ENCODE data around the gene CNFN. TPM values are rescaled to one million over a fixed set of nuclear protein-coding genes. Genes with fewer than 3 reads are reported as not detected.

CNFN gene
- total RNA-seq, 4 donors from 2014 or later: 2.7 TPM; not detected in 3

- TF ChIP-seq POLR2A (IDR thresholded peaks at IDR 0.05): no peak
- TF ChIP-seq CTCF (IDR thresholded peaks at IDR 0.05): no peak
- in situ Hi-C loops (cut with MboI; ENCODE audit: low pct_ligation_motif_present in 1 of 4, low pct_unique_long_range_greater_than_20kb in 1 of 4, low sequenced_read_pairs in 3 of 4) (no loop called here), intact Hi-C loops (cut with DNase I; ENCODE audit: low total_unique reads) (no loop called here)
- Histone ChIP-seq H3K4me3 (peak overlapping the region; percentile 37 to 66 (median 47)), H3K36me3 (no peaks in the 10 kb centered on the region), H3K27ac (peak overlapping the region; percentile 81 to 91 (median 88)), H3K4me1 (peaks cover 13 to 34% (median 28%) of the 10 kb centered on the region in 4 donors), H3K27me3 (no peaks in the 10 kb centered on the region), H3K9me3 (no peaks in the 10 kb centered on the region)
- DNase-seq: no peak
- 25 to 36% methylated on average over 9 to 25 of the region's 25 CpGs for WGBS, 2 donors (ENCODE audit: low coverage in 1 of 2)
These were observed 7.4 kb upstream of the CNFN start for GRCh38 chr19:42397263-42398166.

DNA sequence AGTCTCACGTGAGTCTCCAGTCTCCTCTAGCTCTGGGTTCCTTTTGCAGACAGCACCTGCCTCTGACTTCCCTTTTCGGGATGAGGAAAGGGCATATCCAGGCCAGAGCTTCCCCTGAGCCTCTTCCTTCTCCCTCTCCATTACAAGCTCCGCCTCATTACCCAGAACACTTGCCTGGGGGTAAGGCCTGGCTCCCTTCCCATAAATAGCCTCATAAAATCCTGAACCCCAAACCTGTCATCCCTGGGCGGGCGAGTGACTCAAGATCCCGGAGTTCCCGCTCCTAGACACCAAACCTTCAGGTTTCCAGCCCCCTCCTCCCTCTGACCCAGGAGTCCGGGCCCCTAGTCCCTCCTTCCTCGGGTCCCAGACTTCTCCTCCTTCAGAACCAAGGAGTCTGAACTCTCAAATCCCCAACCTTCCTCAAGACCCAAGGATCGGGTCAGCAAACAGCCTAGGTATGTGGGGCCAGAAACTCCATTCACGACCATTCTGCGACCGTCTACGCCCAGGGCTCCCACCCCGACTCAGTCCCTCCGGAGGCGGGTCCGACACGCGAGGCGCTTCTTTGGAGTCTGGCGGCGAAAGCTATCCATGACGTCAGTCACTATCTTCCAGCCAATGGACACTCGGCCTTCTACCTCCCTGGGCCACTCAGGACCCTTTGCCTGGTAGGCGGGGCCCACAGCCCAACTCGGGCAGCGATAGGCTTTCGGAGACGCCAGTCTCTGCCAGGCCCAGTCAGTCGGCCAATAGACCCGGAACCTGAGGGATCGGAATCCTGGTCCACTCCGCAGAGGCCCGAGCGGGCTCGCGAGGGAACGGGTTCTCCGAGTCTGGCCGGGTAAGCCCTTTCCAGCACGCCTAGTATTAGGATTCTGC is 6.5 kb upstream of the CNFN start:
- in situ Hi-C loops (cut with MboI; ENCODE audit: low pct_ligation_motif_present in 1 of 4, low pct_unique_long_range_greater_than_20kb in 1 of 4, low sequenced_read_pairs in 3 of 4) (no loop called here), intact Hi-C loops (cut with DNase I; ENCODE audit: low total_unique reads) (no loop called here)
- Histone ChIP-seq H3K9me3 (no peaks in the 10 kb centered on the region), H3K27ac (peak overlapping the region; percentile 81 to 91 (median 88)), H3K4me1 (peaks cover 10 to 25% (median 22%) of the 10 kb centered on the region in 4 donors), H3K4me3 (peak overlapping the region; percentile 37 to 66 (median 47)), H3K27me3 (peaks cover 5% of the 10 kb centered on the region), H3K36me3 (no peaks in the 10 kb centered on the region)
- whole genome bisulfite sequencing, 2 donors (ENCODE audit: low coverage in 1 of 2): 4 to 7% methylated on average over 2 to 37 of the region's 42 CpGs
- peak; percentile 99 for DNase-seq
- TF ChIP-seq EP300 (IDR thresholded peaks at IDR 0.05; ENCODE audit: low read depth): no peak
- TF ChIP-seq POLR2A (IDR thresholded peaks at IDR 0.05): peak; percentile 74
- no peak for TF ChIP-seq CTCF (IDR thresholded peaks at IDR 0.05)
- peak; percentile 59 to 86 (median 74) for TF ChIP-seq POLR2AphosphoS5 (IDR thresholded peaks at IDR 0.05)

- Histone ChIP-seq H3K27ac (no peak overlapping the region), H3K27me3 (peaks cover 24% of the 10 kb centered on the region), H3K36me3 (no peaks in the 10 kb centered on the region), H3K9me3 (no peaks in the 10 kb centered on the region), H3K4me1 (peaks cover 6 to 17% (median 16%) of the 10 kb centered on the region in 4 donors), H3K4me3 (no peak overlapping the region)
- 86 to 88% methylated on average over 2 to 8 of the region's 8 CpGs for WGBS, 2 donors (ENCODE audit: low coverage in 1 of 2)
- no peak for DNase-seq
- intact Hi-C loops (cut with DNase I; ENCODE audit: low total_unique reads) (no loop called here), in situ Hi-C loops (cut with MboI; ENCODE audit: low pct_ligation_motif_present in 1 of 4, low pct_unique_long_range_greater_than_20kb in 1 of 4, low sequenced_read_pairs in 3 of 4) (no loop called here)
- no peak for TF ChIP-seq EP300 (IDR thresholded peaks at IDR 0.05; ENCODE audit: low read depth)
- no peak for TF ChIP-seq POLR2A (IDR thresholded peaks at IDR 0.05)
- no peak for TF ChIP-seq POLR2AphosphoS5 (IDR thresholded peaks at IDR 0.05)
- TF ChIP-seq CTCF (IDR thresholded peaks at IDR 0.05): no peak
These were observed 4.7 kb upstream of the CNFN start for GRCh38 chr19:42394751-42395150.

GRCh38 chr19:42392165-42392564 is 2.1 kb upstream of the CNFN start:
- TF ChIP-seq POLR2AphosphoS5 (IDR thresholded peaks at IDR 0.05) (no peak), POLR2A (IDR thresholded peaks at IDR 0.05) (no peak), EP300 (IDR thresholded peaks at IDR 0.05; ENCODE audit: low read depth) (no peak), CTCF (IDR thresholded peaks at IDR 0.05) (no peak)
- no peaks in the 10 kb centered on the region for H3K36me3 ChIP-seq
- H3K4me1 ChIP-seq: peaks cover 2 to 12% (median 11%) of the 10 kb centered on the region in 4 donors
- in situ Hi-C loops (cut with MboI; ENCODE audit: low pct_ligation_motif_present in 1 of 4, low pct_unique_long_range_greater_than_20kb in 1 of 4, low sequenced_read_pairs in 3 of 4) (no loop called here), intact Hi-C loops (cut with DNase I; ENCODE audit: low total_unique reads) (no loop called here)
- no peak overlapping the region for H3K4me3 ChIP-seq
- DNase-seq: no peak
- peaks cover 44% of the 10 kb centered on the region for H3K27me3 ChIP-seq
- H3K27ac ChIP-seq: no peak overlapping the region
- 71% methylated on average over 4 of the region's 4 CpGs; no CpG with 5 or more reads in 1 of the 2 donors for WGBS, 2 donors (ENCODE audit: low coverage in 1 of 2)
- H3K9me3 ChIP-seq: no peaks in the 10 kb centered on the region

All from transverse colon (tissue), 4 donors.